WTC11 (cell line): ENCODE measurements around the gene PRKAG2.

Source experiments
- GABPB1 ChIP-seq: sonication (generic); formaldehyde crosslinking; IDR thresholded peaks from 2 replicates; pipeline ENCODE4 v1.8.1; 2023; ENCODE audit warnings: mild to moderate bottlenecking, missing genetic modification reagents
- SMAD3 ChIP-seq: sonication (generic); formaldehyde crosslinking; IDR thresholded peaks from 2 replicates; pipeline ENCODE4 v1.8.0; 2022; ENCODE audit warnings: missing genetic modification reagents, mild to moderate bottlenecking, borderline replicate concordance
- TF ChIP-seq, protein P1 (sequence below): fragments of 200-600 bp; IDR thresholded peaks from 2 replicates; pipeline ENCODE4 v1.8.0; 2022; ENCODE audit warnings: antibody characterized with exemption
- TF ChIP-seq, protein P2 (sequence below): sonication (generic); formaldehyde crosslinking; IDR thresholded peaks from 2 replicates; pipeline ENCODE4 v1.8.1; 2022; ENCODE audit warnings: low read depth, missing genetic modification reagents, borderline replicate concordance
- TF ChIP-seq, protein P3 (sequence below): sonication (generic); formaldehyde crosslinking; conservative IDR thresholded peaks from 2 replicates; pipeline ENCODE4 v1.8.1; 2022; ENCODE audit warnings: mild to moderate bottlenecking, missing genetic modification reagents
- TF ChIP-seq, protein P4 (sequence below): sonication (generic); formaldehyde crosslinking; IDR thresholded peaks from 2 replicates; pipeline ENCODE4 v1.8.0; 2022; ENCODE audit warnings: mild to moderate bottlenecking, missing genetic modification reagents

DNA sequence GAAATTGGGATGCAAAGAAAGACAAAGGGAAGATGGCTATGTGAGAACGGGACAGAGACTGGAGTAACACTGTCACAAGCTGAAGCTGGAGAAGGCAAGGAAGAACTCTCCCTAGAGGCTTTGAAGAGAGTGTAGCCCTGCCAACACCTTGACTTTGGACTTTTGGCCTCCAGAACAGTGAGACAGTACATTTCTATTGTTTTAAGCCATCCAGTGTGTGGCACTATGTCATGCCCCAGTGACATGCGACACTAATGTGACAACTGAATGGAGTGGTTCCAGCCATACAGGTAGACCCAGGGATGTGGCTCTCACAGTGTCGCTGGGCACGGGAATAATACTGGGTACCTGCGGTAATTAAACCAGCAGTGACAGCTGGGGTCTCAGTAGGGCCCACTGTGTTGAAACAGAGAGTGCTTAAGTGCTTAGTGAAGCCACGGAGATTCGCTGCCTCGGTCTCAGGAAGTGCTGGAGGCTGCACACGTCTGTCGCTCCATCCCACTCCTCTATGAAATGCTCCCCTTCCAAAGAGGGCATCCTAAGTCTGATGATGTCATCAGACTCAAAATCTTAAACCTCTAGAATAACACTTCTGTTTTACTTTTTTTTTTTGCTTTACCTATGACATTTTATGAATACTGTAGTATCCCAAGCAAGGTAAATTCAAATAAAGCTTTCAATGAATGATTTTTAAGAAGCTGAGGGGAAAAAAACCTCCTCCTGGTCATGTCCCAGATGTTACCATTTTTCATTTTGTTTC is 202.6 kb downstream of the PRKAG2 start:
- TF ChIP-seq, protein P1, sequence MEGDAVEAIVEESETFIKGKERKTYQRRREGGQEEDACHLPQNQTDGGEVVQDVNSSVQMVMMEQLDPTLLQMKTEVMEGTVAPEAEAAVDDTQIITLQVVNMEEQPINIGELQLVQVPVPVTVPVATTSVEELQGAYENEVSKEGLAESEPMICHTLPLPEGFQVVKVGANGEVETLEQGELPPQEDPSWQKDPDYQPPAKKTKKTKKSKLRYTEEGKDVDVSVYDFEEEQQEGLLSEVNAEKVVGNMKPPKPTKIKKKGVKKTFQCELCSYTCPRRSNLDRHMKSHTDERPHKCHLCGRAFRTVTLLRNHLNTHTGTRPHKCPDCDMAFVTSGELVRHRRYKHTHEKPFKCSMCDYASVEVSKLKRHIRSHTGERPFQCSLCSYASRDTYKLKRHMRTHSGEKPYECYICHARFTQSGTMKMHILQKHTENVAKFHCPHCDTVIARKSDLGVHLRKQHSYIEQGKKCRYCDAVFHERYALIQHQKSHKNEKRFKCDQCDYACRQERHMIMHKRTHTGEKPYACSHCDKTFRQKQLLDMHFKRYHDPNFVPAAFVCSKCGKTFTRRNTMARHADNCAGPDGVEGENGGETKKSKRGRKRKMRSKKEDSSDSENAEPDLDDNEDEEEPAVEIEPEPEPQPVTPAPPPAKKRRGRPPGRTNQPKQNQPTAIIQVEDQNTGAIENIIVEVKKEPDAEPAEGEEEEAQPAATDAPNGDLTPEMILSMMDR, result no peak
- TF ChIP-seq, protein P2, sequence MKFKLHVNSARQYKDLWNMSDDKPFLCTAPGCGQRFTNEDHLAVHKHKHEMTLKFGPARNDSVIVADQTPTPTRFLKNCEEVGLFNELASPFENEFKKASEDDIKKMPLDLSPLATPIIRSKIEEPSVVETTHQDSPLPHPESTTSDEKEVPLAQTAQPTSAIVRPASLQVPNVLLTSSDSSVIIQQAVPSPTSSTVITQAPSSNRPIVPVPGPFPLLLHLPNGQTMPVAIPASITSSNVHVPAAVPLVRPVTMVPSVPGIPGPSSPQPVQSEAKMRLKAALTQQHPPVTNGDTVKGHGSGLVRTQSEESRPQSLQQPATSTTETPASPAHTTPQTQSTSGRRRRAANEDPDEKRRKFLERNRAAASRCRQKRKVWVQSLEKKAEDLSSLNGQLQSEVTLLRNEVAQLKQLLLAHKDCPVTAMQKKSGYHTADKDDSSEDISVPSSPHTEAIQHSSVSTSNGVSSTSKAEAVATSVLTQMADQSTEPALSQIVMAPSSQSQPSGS (CRISPR knock-in tag), result no peak
- TF ChIP-seq GABPB1, result no peak
- TF ChIP-seq SMAD3 (CRISPR knock-in tag), result no peak
- TF ChIP-seq, protein P3, sequence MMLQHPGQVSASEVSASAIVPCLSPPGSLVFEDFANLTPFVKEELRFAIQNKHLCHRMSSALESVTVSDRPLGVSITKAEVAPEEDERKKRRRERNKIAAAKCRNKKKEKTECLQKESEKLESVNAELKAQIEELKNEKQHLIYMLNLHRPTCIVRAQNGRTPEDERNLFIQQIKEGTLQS (CRISPR knock-in tag), result no peak
- TF ChIP-seq, protein P4, sequence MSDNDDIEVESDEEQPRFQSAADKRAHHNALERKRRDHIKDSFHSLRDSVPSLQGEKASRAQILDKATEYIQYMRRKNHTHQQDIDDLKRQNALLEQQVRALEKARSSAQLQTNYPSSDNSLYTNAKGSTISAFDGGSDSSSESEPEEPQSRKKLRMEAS (CRISPR knock-in tag), result no peak
